GM18508 (cell line): ENCODE data around the gene UMODL1.

Source experiments
- ATAC-seq: cut with Tn5 transposase; IDR thresholded peaks from one replicate; pipeline ENCODE4 v1.9.1; 2021; ENCODE audit warnings: moderate number of reproducible peaks; ENCODE audit not compliant: insufficient read depth, unreplicated experiment

UMODL1 gene

DNA sequence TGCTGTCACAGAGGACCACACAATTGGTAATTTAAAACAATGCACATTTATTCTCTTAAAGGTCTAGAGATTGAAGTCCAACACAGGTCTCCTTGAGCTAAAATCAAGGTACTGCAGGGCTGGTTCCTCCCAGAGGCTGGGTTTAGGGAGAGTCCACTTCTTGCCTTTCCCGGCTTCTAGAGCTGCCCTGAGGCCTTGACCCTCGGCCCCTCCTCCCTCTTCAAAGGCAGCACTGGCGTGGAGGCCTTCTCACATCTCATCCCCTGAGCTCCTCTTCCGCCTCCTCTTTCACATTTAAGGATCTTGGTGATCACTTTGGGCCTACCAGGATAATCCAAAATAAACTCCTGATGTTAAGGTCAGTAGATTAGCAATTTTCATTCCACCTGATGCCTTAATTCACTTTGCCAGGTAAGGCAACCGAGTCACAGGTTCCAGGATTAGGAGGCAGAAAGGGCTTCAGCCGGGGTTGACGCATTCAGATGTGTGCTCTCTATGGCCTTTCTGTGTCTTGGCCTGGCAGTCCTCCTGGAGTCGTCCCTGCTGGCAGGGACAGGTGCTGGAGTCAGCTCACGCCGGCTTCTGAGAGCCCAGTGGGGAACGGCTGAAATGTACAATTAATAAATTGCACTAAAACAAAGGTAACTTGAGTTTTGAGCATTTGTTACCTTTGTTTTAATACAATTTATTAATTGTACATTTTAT is 86.6 kb downstream of the UMODL1 start:
- no peak for ATAC-seq

DNA sequence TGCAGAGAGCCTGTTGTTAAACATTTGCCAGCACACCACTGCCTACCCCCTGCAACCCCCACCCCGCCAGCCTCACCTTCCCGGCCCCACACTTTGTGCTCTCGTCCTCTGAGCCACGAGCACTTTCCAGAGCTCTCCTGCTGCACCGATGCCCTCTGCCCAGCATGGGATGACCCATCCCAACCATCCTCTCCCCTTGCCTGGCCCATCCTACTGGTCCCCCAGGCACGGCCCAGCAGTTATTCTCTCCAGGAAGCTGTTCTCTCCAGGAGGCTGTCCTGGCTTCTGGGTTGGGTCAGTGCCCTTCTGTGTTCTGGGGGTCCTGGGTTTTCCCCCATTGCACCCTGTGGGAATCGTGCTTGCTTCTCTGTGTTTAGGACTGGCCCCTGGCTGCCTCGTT is 87.7 kb downstream of the UMODL1 start:
- no peak for ATAC-seq

DNA sequence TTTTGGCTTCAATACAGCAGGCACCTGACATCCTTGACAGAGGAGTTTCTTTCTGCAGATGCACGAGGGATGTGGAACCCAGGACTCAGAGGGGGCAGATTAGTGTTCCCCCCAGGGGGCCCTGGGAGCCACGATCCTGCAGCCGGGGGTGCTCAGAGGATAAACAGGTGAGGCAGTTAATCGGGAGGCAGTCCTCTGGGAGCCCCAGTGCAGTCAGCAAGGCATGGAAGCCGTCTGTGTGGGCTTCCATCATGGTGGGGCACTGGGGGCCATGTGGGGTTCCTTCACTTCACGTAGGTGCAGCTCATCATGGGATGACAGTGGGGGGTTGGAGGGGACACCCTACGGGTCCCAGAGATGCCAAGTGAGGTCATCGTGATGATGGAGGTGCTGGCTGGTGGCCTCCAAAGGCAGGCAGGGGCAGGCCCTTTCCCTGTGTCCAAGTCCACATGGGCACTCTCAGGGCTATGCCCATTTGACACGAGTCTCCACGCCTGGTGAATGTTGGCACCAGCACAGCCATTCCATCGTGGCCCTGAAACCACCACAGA is 88.5 kb downstream of the UMODL1 start:
- ATAC-seq, result no peak

DNA sequence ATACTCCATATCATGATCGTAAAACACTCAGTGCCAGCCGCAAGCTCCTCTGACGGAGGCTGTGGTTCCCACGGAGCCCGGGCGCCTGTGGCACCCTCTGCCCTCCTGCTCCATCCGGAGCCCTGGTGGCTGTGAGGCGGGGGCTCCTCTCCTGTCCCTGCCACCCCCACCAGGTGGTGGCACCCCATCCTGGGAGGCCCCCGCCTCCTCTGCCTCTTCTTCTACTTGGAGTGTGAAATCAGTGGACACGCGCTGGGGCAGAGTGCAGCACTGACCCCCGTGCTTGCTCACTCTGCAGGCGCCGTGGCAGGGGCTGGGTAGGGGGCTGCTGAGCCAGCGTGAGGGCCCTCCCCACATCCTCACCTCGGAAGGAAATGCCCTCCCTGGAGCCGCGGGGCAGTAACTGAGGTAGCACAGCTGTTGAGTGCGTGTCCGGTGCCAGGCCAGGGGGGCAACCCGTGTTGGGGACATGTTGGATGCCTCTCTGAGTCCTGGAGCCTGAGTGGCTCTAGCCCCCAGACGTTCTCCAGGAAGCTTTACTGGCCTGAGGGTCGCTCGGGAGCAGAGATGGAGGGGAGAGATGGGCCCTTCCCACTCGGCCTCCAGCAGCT is 89.1 kb downstream of the UMODL1 start:
- ATAC-seq, result no peak

DNA sequence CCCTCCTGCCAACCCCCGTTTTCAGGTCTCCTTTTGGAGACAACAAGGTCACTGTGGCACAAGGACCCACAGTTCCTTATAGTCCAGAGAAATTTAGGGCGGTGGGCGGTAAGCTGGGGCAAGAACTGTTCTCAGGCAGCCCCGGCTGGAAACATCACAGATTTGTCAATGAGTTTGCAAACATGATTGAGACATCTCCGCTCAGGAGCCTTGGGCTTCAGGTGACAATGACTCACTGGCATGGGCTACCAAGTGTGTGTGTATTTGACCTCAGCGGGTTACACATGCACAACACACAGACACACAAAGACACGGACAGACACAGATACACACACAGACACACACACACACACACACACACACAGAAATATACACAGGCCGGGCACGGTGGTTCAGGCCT is 89.6 kb downstream of the UMODL1 start:
- ATAC-seq, result no peak

DNA sequence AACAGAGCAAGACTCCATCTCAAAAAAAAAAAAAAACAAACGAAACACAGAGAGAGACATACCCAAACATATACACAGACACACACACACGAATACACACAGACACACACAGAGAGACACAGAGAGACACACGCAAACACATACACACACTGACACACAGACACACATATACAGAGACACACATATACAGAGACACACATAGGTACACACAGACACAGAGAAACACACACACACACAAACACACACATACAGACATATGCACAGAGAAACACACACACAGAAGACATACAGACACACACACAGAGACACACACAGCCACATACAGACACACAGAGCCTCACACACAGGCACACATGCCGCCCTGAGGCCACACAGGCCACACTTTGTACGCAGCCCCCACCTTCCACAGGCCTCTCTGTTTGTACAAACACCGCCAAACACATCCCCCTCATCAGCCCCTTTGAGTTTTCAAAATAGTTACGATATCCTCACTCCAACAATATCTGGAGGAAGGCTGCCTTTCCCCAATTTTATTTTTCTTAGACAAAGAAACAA is 90.4 kb downstream of the UMODL1 start:
- ATAC-seq, result no peak

DNA sequence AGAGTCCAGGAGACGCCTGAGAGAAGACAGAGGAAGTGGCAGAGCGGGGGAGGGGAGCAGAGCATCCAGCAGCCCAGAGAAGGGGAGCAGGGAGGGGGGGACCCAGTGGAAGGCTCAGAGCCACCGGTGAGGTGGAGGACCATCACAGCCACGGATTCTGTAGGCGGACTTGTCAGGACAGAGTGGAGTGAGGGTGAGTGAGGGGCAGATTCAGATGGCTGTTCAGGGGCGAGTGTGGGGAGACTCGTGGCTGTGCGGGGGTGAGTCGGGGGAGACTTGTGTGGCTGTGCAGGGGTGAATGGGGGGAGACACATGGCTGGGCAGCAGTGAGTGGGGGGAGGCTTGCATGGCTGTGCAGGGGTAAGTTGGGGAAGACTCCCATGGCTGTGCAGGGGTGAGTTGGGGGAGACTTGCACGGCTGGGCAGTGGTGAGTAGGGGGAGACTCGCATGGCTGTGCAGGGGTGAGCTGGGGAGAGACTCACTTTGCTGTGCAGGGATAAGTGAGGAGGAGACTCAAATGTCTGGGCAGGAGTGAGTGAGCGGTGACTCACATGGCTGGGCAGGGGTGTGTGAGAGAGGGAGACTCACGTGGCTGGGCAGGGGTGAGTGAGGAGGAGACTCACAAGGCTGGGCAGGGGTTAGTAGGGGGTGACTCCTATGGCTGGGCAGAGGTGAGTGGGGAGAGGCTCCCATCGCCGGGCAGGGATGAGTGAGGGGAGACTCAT is 91.0 kb downstream of the UMODL1 start:
- no peak for ATAC-seq

DNA sequence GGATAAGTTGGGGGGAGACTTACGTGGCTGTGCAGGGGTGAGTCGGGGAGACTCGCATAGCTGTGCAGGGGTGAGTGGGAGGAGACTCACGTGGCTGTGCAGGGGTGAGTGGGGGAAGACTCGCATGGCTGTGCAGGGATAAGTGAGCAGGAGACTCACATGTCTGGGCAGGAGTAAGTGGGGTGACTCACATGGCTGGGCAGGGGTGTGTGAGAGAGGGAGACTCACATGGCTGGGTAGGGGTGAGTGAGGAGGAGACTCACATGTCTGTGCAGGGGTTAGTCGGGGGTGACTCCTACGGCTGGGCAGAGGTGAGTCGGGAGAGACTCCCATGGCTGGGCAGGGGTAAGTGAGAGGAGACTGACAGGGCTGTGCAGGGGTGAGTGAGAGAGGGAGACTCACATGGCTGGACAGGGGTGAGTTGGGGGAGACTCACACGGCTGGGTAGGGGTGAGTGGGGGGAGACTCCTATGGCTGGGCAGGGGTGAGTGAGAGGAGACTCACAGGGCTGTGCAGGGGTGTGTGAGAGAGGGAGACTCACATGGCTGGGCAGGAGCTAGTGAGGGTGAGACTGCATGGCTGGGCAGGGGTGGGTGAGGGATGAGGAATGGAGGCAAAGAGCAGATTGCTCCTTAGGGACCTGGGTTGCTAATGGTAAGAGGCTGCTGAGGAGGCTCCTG is 91.9 kb downstream of the UMODL1 start:
- no peak for ATAC-seq

DNA sequence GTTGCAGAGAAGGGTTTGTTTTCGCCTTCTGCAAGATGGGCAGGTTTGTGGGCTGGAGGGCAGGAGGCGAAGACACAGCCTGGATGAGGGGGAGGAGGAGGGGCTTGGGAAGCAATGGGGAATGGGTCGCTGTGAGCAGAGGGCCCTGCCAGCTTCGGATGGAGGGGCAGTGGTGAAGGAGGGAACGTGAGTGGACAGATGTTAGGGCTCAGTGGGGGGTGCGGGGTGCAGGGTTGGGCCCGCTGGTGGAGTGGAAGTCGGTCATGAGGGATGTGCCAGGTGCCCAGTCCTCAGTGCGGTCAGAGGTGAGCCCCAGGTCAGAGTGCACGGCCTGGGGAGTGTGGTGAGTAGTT is 92.4 kb downstream of the UMODL1 start:
- no peak for ATAC-seq

DNA sequence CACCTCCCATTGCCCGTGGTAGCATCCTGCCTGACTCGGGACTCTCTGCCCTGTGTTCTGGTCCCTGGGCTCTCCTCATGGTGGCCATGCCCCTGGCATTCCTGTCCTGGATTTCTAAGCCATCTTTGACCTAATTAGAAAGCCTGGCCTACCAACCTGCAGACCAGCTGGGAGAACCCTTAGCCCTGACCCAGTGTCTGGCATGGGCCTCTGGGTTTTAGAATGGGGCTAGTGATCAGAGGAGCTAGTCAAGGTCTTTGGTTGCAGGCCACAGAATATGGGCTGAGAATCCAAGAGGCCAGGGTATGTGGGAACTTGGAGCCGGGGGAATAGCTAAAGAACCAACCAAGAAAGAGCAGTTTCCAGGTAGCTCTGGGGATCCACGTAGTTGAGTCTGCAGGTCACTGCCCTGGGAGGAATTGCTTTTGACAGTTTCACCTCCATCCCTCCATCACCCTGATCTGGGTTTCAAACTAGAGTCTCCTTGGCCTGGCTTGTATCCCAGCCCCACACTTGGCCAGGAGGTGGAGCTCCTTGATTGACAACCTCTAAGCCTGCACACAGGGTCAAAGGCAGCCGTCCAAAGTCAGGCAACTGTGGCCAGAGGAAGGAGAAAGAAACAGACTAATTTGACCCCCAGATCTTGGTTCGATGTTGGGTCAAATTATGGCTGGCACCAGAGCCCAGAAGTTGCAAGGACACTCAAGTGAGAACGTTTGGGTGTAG is 93.1 kb downstream of the UMODL1 start:
- ATAC-seq, result no peak

DNA sequence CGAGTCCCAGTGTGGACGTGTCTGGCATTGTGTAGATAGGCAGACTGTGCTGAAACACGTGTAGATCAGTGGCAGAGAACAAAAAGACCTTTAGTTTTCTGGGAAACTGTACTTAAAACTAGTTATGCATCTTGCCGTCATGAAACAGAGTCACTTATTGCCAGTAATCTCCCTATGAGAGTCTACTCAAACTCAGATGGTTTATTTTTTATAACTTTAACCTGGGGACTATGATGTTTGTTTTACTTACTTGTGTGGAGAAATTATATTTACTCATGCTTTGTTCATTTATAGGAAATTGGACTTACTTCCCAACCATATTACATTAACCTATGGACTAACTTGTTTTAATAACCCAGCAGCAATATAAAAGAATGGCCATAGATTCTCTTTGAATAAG is 93.7 kb downstream of the UMODL1 start:
- no peak for ATAC-seq

DNA sequence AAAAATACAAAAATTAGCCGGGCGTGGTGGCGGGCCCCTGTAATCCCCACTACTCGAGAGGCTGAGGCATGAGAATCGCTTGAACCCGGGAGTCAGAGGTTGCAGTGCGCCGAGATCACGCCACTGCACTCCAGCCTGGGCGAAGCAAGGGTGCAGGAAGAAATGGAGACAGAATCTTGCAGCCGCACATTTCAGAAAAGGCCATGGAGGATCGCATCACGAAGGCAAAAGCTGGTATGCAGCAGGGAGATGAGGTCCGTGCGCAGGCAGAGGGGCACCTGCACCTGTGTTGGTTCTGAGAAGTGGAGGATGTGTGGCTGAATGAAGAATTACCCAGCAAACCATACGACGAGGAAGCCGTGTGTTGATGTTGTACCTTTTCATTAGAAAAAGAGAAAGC is 94.8 kb downstream of the UMODL1 start:
- no peak for ATAC-seq

DNA sequence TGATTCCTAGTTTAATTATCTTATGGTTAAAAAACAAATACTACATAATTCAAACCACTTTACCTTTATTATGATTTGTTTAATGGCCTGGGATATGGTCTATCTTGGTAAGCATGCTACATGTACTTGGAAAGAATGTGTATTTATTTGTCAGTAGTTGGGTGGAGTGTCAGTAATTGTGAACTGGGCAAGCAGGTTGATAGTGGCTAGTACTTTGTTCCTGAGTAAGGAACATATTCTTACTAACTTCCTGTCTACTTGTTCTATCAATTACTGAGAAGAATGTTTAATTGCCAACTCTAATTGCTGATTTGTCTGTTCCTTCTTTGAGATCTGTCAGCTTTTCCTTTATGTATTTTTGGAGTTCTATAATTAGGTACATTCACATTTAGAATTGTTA is 98.6 kb downstream of the UMODL1 start:
- ATAC-seq, result no peak

DNA sequence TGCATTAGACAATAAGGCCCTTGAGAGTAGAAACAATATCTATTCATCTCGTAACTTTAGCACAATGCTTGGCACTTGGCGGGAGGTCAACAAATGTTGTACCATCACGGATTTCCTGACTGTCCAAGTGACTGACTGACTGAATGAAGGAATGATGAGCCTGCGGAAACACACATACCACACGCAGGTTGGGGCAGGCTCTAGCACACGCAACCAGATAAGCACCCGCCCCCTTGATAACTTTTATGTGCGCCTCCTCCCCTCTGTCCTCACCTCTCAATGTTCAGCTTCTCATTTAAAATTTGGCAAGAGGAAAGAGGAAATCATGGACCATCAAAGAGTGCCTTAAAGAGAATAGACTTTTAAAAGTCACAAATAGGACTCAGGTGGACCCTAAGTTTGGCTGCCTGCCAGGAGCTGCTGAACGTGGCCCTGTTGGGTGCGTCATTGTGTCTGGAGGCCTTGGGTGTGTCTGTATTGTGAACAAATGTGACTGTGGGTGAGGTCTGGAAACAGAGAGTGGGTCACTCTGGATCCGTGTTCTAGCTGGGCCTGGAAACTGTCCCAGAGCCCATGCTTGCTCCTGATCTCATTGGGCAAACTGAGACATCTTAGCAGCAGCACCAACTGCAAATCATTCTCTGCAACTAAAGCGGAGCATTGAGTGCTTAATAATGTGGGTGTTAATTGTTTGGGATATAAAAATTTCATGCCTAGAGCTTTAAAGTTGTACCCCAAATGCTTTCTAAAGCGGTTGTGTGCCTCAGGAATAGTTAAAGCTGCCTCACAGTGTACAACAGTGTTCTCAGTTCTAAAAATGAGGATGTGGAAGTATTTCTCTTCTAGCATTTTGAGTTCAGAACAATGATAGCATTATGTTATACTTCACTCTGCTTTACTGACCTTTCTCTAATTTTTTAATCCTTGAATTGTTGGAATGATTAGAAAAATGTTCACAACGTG is 100.3 kb downstream of the UMODL1 start:
- ATAC-seq, result no peak

DNA sequence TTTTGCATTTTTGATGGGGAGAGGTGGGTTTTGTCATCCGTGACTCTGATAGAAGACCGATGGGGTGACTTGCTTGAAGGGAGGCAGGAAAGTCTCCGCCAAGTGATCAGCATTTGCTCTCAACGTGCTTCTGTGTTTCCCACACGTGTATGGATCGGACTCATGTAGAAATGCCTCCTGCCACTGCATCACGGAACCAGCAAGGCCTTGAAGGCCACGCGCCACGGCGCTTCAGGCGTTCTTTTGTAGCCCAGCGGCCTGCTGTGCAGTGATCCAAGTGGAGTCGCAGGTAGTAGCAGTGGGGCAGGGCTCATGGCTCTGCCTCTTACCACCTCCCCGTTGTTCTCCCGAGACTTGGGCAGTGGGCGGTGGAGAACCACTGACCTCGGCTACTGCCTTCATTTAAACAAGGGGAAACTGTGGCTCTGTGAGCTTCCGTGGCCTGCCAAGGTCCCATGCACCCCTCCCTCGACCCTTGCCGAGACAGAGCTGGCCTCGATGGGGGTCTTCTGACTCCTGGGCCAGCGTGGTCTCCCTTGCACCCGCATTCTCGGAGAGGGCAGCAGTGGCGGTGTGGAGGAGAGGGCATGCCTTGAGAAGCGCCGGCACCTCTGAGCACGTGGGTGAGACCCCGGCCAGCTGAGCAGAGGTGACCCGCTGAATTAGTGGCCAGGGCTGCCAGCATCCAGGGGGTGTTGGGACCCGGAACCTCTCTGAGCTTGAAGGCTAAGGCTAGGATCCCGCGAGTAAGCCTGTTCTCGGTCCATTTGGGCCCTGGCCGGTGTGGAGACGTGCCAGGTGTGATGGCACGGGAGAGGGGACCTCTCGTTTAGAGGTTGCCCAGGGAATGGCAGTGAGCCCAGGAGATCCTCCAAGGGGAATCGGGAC is 101.7 kb downstream of the UMODL1 start:
- no peak for ATAC-seq

DNA sequence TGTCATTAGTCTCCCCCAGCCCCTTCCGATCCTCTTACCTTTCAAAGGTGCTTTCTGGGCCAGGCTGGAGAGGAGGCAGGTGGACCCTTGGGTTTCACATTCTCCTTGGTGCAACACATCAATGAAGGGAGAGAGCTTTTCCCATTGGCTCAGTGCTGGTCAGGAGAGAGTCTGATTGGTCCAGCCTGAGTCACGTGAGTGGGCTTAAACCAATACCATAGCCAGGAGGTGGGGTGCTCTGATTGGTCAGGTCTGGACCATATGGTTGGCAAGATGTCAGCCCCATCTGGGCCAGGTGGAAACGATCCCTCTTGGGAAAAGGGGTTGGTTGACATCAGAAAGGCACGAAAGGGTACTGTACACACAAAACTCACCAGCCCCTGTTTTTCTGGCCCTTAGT is 103.1 kb downstream of the UMODL1 start:
- ATAC-seq, result no peak

DNA sequence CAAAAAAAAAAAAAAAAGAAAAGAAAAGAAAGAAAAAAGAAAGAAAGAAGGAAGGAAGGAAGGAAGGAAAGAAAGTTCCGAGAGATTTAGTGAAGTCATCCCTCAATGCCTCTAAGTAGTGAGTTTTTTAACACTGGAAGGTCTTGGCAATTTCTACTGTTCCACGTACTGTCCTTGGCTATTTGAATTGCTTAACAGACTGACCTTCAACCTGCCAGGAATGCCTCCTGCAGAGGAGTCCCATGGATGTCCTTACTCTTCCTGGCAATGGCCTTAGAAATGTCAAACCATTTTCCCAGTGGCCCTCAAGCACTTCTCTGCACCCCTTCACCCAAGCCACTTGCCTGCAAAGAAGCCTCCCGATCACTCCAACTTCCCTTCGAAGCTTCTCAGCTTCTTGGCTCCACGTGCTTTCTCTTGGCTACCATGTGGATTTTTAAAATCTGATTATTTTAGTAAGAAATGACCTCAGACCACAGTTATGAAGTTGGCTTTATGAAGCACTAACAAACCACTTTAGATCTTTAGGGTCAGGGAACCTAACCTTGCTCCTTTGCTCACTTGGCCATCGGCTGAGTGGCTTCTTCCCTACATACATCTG is 104.1 kb downstream of the UMODL1 start:
- ATAC-seq, result no peak

DNA sequence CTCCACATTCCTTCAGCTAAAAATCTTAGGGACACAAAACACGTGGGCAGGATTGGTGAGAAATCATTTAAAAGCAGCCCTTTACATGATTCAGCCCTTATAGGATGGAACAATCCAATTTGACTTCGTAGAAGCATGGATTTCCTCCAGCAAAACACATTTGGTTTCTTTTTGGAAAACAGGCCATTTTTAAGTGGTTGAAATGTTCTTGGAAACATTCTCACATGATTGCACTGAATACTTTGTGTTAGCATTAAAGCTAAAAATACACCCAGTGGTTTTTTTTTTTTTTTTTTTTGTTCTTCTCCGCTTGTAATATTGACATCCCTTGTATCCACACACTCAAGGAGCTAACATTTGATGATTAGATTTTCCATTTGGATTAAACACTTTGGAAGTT is 105.7 kb downstream of the UMODL1 start:
- ATAC-seq, result no peak
